GM19372 (cell line): ENCODE results near the gene FOXRED2.

Experiments used
- ATAC-seq: cut with Tn5 transposase; IDR thresholded peaks from one replicate; pipeline ENCODE4 v1.9.1; 2021; ENCODE audit warnings: mild to moderate bottlenecking, low read depth, moderate library complexity; ENCODE audit not compliant: unreplicated experiment

Gene FOXRED2

DNA sequence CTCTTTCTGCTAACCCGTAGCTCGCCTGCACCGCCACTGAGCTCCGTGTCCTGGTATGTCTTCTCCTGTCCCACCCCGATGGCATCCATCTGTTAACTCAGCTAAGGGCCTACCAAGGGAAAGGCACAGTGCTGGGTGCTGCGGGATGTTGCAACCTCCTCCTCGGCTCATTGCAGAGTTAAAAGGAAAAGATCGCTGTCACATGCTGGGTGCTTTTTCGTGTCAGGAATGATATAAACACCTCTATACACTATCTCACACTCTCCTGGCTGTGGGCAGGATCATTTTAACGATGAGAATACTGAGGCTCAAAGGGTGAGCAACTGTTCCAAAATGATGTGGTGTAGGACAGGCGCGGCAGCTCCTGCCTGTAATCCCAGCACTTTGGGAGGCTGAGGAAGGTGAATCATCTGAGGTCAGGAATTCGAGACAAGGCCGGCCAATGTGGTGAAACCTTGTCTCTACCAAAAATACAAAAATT, 35.5 kb downstream of the FOXRED2 start:
- ATAC-seq = no peak

DNA sequence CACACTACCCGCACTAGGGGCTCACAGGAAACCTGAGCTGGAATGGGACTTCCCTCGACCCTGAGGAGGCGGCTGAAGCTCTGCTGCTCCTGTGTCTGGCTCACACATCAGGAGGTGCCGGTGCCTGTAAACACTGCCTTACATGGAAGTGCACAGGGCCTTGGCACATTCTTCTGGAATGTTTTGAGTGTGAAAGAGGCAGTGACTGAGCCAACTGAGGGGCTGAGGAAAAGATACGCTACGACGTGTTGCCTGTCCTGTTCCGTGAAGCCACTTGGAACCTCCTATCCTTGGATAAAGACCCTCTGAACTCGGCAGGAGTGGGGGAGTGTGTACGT, 35.9 kb downstream of the FOXRED2 start:
- no peak for ATAC-seq

GRCh38 chr22:36470162-36470993, 36.5 kb downstream of the FOXRED2 start:
- ATAC-seq = no peak

DNA sequence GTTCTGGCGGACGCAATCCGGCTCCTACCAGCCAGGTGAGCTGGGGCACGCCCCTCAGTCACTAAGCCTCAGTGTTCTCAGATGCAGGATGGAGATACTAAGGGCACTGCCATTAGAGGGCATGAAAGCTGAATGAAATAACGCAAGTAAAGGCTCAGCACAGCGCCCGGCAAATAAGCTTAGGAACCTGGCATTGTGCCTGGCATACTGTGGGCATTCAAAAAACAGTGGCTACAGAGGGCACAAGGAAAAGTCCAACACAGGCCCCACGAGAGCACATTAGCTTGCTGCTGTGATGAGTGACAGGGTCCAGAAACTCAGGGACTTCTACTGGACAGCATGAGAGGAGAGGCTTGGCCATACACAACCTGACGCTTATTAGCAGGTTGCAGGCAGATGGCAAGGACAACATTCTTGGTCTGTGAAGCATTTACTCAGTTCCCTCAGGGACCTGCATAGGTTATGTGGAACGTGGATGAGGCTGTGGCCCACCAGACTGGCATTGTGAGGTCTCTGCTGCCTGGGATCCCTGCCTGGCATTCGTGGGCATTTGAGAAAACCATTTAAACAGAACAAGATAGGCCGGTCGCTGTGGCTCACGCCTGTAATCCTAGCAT, 37.6 kb downstream of the FOXRED2 start:
- ATAC-seq = no peak

DNA sequence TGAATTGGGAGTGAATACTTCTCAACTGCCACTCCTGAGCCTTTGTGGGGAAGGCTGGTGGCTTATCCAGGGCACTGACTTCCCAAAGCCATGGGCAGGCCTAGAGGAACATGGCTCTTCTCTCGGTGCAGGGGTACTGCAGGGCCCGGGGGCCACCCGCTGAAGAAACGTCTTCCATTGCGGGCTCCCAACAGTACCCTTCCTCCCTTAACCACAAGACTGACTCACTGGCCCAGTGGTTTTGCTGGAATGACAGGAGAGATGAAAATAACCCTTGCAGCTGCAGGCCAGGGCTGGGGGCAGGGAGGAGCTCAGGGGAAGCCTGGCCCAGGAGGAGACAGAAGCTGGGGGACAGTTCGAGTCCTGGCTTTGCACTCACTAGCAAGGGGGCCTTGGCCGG, 38.9 kb downstream of the FOXRED2 start:
- no peak for ATAC-seq

- no peak for ATAC-seq
These were observed 39.6 kb downstream of the FOXRED2 start for GRCh38 chr22:36467042-36467810.

DNA sequence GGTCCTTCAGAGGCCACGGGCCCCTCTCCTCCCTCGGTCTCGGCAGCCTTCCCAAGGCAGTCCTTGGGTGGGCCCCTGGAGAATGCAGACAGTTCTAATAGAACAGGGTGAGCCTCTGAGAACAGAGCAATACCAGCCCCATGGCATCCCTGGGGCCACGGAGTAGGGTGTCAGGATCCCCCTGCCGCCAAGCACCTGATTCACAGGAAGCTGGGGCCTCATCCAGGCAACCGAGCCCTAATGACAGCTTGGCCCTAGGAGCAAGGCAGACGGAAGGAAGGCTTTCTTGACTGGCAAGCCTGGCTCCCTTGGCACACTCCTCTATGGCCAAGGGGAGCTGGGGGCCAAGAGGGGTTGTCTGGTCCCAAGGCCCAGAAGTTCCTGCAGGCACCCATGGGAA, 40.6 kb downstream of the FOXRED2 start:
- no peak for ATAC-seq

GRCh38 chr22:36465232-36466021, 41.4 kb downstream of the FOXRED2 start:
- ATAC-seq = no peak

GRCh38 chr22:36464715-36465231, 42.1 kb downstream of the FOXRED2 start:
- ATAC-seq = no peak

- no peak for ATAC-seq
These were observed 43.1 kb downstream of the FOXRED2 start for GRCh38 chr22:36463783-36464184.

- no peak for ATAC-seq
These were observed 44.9 kb downstream of the FOXRED2 start for GRCh38 chr22:36461665-36462649.

GRCh38 chr22:36460202-36460601, 46.6 kb downstream of the FOXRED2 start:
- ATAC-seq = no peak

- no peak for ATAC-seq
These were observed 49.0 kb downstream of the FOXRED2 start for GRCh38 chr22:36457688-36458450.

- ATAC-seq = no peak
These were observed 50.4 kb downstream of the FOXRED2 start for GRCh38 chr22:36456464-36456845.

- ATAC-seq = no peak
These were observed 51.0 kb downstream of the FOXRED2 start for GRCh38 chr22:36455571-36456463.

DNA sequence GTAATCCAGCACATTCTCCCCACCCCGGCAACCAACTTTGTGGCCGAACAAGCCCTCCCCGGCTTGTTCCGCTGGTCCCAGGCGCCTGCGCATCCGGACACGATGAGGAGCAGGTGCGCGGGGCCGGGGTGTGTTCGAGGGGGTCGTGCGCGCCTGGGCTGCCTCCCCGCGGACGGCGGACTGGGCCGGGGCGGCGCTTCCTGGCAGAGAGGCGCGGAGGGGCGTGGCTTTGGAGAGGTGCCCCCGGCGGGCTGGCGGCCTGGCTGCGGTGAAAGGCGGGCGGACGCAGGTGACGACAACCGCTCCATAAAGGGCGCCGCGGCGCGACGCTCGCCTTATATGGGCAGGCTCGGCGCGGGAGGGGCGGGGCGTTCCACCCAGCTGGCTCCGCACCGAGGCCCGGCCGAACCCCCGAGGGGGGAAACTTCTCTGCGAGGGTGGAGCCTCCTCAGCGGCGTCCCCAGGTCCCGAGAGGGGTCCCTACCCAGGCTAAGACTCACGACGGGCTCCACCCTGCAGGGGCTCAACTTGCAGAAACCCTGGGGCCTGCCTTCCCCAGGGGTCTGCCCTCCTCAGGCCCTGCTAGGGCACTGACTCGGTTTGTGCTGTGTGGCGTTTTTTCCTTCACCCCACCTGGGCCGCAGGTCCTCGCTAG, 51.8 kb downstream of the FOXRED2 start:
- ATAC-seq = peak; percentile 67

DNA sequence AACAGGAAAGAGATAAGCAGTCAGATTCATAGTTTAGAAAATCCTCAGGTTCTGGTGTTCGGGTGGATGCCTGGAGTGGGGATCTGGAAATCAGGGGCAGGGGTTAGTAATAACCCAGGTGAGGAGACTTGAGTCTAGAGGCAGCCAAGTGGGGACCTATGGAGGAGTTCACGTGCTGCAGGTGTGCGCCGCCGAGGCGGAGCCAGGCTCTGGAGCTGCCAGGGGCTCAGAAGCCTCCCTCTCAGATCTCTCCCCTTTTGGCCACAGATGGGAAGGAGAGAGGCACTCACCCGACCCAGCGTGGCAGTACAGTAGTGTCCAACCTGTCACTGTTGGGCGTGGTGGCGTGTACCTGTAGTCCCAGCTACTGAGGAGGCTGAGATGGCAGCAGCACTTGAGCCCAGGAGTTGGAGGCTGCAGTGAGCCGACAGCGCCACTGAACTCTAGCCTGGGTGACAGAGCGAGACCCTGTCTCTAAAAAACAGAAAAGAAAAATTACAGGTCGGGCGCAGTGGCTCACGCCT, 52.9 kb downstream of the FOXRED2 start:
- ATAC-seq = no peak
